HG03103 (cell line): Measurements from ENCODE around the gene HIGD2A.

Experiments used
- ATAC-seq: cut with Tn5 transposase; IDR thresholded peaks from one replicate; pipeline ENCODE4 v1.9.1; 2021; ENCODE audit warnings: low read depth; ENCODE audit not compliant: unreplicated experiment

Gene HIGD2A

GRCh38 chr5:176388444-176389134 lies at the start of gene HIGD2A, which contains the start of gene NOP16:
HIGD2A (plus strand) TSS chr5:176388751; CDS start chr5:176388820, 69 bp downstream.
NOP16 (minus strand) TSS chr5:176388598; CDS start chr5:176388539, 59 bp downstream.
- ATAC-seq: peak; percentile 82

GRCh38 chr5:176339304-176339703 lies 49.2 kb upstream of the HIGD2A start:
- ATAC-seq: no peak

GRCh38 chr5:176341325-176342157 lies 47.0 kb upstream of the HIGD2A start:
- ATAC-seq: no peak

GRCh38 chr5:176342158-176342483 lies 46.4 kb upstream of the HIGD2A start:
- ATAC-seq: no peak

GRCh38 chr5:176342766-176343458 lies 45.6 kb upstream of the HIGD2A start:
- no peak for ATAC-seq

- ATAC-seq: no peak
Observed at GRCh38 chr5:176350416-176350815, 38.1 kb upstream of the HIGD2A start.

GRCh38 chr5:176352116-176352878 lies 36.3 kb upstream of the HIGD2A start:
- ATAC-seq: no peak

GRCh38 chr5:176353533-176353932 lies 35.0 kb upstream of the HIGD2A start:
- no peak for ATAC-seq

GRCh38 chr5:176355400-176356178 lies 33.0 kb upstream of the HIGD2A start:
- no peak for ATAC-seq

- ATAC-seq: no peak
Observed at GRCh38 chr5:176356179-176356566, 32.4 kb upstream of the HIGD2A start.

- ATAC-seq: no peak
Observed at GRCh38 chr5:176359658-176360057, 28.9 kb upstream of the HIGD2A start.

- ATAC-seq: no peak
Observed at GRCh38 chr5:176360894-176361436, 27.6 kb upstream of the HIGD2A start.

- peak; percentile 75 for ATAC-seq
Observed at GRCh38 chr5:176361437-176362232, 26.9 kb upstream of the HIGD2A start, which contains the start of gene KIAA1191. KIAA1191 (minus strand) TSS chr5:176361764; CDS start chr5:176359508, 2,256 bp downstream.

- ATAC-seq: peak; percentile 15
Observed at GRCh38 chr5:176362233-176362490, 26.4 kb upstream of the HIGD2A start.

GRCh38 chr5:176364765-176365350 lies 23.7 kb upstream of the HIGD2A start:
- no peak for ATAC-seq

- ATAC-seq: peak; percentile 34
Observed at GRCh38 chr5:176365351-176366231, 23.0 kb upstream of the HIGD2A start, which contains the start of gene ARL10. ARL10 (plus strand) TSS chr5:176365487; CDS start chr5:176365564, 77 bp downstream.

- no peak for ATAC-seq
Observed at GRCh38 chr5:176366232-176366894, 22.2 kb upstream of the HIGD2A start.
